Cortex of kidney (tissue), 1 donor: ENCODE data around the gene ID3.
"Not testable (repeated sequence)": the region's sequence is repeated elsewhere in the genome, so short reads cannot be mapped to it uniquely, and the experiment has no call there.

Source experiments
- DNase-seq: peaks from one replicate; lab custom pipeline; 2025; lab: John Stamatoyannopoulos, UW

Gene ID3

DNA sequence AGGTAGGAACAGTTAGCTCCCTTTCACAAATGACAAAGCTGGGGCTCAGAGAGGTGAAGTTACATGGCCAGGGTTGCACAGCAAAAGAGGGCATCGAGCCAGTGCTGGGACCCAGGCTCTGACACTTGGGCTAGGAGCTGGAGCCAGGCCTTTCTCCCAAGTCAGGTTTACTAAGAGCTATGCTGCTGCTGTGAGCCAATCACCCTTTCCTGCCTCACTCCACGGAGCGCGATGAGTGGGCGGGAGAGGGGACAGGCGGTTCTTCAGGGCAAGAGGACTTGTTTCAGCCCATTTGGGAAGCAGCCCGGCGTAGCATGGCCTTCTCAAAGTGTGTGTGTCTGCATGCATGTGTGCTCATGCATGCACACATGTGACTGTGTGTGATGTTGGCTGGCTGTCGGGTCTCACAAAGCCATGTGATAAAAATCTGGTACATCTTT is 10.6 kb downstream of the ID3 start:
- DNase-seq: no peak

DNA sequence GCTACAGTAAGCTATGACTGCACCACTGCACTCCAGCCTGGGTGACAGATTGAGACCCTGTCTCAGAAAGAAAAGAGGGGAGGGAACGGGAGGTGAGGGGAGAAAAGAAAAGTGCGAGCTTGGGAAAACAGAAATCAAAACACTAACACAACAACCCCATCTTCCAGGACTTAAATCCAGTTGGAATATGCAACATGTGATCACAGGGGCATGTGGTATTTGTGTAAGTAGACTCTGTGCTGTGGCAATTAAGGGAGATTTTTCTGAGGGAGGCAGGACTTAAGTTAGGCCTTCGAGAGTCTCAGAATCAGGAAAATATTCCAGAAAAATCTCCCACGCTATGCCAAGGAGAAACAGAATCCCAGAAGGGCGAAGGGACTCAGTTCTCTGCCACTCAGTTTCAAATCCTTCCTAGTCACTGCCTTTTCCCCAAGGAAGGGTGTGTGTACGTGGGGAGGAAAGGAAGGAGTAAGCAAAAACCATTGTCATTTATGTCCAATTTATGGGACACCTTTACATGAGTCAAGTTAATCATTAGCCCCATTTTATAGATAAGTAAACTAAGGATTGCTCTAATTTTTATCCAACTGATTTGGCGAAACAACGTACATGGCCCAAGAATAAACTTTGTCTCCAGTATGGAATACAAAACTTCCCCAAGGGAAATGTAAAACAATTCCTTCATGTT is 12.3 kb downstream of the ID3 start:
- no peak for DNase-seq

DNA sequence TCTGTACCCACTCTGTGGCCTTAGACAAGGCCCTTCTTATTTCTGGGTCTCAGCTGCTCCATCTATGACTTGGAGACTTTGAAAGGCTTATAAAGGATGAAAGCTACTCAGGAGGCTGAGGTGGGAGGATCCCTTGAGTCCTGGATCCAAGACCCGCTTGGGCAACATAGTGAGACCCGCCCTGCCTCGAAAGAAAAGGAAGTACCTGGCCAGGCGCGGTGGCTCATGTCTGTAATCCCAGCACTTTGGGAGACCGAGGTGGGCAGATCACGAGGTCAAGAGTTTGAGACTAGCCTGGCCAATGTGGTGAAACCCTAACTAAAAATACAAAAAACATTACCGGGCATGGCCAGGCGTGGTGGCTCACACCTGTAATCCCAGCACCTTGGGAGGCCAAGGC is 13.4 kb downstream of the ID3 start:
- no peak for DNase-seq

DNA sequence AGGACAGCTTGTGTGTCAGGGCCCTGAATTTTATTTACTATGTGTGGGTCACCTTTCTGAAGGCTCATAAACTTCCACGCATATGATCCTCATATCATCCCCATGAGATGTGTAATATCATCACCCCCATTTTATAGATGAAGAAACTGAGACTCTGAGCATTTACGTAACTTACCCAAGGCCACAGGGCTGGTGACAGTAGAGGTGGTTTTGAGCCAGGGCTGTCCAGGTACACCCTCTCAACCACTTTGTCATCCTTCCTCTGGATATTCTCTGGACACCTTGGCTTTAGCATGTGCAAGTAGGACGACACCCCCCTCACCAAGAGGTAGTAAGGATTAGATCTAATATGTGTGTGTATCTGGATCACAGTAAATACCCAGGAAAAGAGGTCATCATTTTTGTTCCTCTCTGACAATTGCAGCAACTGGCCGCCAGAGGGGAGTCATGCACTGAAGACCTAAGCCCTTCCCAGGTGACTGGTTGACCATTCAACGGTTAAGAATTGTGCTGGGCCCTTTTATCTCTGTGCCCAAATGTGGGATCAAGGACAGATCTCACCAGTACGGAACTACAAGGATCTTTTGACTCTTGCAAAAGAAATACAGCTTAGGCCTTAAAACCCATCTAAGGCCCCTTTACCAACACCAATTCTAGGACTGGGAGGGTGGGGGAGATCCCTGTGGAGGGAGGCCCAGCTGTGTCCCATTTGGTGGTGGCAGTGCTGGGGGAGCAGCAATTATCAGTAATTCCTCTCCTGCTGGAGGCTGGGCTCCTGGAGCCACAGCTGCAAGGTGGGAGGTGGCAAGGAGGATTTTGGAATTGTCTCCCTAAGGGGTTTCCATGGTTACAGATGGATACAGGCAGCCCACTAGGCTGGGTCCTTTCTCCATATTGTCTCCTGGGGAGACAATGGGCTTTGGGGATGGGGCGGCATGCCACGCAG is 14.6 kb downstream of the ID3 start:
- no peak for DNase-seq

DNA sequence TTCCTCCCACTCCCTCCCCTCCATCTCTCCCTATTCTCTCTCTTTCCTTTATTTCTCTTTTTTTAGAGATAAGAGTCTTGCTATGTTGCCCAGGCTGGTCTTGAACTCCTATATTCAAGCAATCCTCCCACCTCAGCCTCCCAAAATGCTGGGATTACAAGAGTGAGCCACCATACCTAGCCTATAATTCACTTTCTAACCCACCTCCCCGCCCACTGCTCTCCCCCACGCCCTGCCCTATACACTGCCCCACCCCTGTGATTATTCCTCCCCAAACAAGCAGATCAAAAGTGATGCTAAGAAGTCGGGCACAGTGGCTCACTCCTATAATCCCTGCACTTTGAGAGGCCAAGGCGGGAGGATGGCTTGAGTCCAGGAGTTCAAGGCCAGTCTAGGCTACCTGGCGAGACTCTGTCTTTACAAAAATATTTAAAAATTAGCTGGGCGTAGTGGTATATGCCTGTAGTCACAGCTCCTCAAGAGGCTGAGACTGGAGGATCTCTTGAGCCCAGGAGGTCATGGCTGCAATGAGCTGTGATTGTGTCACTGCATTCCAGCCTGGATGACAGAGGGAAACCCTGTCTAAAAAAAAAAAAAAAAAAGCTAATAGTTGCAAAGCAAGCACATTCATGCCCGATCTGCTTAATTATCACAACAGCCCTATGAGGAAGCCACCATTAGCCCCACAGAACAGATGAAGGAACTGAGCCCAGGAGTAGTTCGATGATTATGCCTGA is 15.4 kb downstream of the ID3 start:
- no peak for DNase-seq

DNA sequence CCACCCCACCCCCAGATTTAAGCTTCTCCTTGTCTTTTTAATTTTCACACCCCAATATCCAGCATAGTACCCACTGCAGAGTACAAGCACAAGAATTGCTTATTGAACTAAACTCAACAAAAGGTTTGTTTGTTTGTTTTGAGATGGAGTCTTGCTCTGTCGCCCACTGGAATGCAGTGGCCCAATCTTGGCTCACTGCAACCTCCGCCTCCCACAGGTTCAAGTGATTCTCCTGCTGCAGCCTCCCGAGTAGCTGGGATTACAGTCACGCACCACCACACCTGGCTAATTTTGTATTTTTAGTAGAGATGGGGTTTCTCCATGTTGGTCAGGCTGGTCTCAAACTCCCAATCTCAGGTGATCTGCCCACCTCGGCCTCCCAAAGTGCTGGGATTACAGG is 16.4 kb downstream of the ID3 start:
- not testable (repeated sequence) for DNase-seq

DNA sequence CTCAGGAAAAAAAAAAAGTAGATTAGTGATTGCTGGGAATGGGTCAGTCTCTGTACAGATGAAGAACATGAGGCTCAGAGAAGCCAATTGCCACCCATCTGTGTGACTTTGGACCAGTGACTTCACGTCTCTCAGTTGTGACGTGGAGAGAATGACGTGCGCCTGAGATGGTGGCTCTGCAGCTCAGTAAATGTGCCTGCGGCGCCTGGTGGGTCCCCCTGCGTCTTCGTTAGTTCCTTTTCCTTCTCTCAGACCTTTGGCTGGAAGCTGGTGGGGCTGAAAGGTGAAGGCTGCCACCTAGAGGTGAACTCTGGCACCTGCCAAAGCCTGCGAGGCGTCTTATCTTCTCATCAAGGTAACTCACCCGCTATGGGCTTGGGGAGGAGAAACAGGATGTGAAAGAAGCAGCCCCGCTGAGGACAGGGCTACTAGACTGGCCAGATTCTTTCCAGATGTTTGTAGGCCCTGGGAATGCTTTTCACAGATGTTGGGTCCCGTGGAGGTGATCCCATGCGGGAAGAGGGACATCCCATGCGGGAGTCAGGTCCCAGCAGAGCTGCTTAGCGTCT is 19.5 kb downstream of the ID3 start:
- DNase-seq: no peak

DNA sequence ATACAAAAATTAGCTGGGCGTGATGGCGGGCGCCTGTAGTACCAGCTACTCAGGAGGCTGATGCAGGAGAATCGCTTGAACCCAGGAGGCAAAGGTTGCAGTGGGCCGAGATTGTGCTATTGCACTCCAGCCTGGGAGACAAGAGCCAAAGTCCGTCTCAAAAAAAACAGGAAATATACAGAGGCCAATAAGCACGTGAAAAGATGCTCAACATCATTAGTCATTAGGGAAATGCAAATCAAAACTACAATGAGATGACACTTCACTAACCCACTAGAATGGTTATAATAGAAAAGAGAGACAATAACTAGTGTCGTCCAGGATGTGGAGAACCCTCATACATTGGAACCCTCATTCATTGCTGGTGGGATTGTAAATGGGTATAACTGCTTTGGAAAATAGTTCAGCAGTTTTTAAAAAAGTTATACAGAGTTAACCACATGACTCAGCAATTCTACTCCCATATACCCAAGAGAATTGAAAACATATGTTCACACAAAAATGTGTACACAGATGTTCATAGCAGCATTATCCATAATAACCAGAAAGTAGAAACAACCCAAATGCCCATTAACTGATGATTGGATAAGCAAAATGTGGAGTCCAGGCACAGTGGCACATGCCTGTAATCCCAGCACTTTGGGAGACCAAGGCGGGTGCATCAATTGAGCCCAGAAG is 21.9 kb downstream of the ID3 start:
- DNase-seq: no peak

DNA sequence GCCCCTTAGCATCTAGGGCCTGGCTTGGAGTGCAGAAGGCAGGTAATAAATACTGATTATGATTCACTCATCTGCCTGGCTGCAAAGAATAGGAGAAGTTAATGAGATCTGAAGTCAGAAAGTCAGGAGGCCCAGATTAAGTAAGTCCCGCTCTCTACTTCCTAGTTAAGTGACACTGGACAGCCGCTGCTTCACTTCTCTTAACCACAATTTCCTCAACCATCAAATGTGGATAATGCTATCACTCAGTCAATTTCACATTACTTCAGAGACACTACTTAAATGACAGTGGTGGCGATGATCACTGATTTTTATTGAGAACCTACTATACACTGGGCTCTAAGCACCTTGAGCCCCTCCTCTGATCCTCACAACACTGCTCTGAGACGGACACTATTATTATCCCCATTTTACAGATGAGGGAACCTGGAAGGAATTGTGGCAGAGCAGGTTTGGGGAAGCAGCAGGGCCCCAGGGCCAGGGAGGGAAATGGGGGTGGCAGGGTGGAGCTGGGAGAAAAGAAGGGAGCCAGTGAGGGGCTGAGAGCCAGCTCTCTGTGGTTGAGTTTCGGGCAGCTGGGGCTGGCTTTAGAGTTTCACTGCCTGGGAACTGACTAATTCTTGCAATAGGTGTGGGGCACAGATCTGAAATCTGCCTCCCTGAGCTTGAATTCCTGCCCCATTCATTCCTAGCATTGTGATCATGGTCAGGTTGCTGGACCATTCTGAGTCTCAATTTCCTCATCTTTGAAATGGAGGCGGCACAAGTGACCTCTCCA is 25.9 kb downstream of the ID3 start:
- DNase-seq: no peak

DNA sequence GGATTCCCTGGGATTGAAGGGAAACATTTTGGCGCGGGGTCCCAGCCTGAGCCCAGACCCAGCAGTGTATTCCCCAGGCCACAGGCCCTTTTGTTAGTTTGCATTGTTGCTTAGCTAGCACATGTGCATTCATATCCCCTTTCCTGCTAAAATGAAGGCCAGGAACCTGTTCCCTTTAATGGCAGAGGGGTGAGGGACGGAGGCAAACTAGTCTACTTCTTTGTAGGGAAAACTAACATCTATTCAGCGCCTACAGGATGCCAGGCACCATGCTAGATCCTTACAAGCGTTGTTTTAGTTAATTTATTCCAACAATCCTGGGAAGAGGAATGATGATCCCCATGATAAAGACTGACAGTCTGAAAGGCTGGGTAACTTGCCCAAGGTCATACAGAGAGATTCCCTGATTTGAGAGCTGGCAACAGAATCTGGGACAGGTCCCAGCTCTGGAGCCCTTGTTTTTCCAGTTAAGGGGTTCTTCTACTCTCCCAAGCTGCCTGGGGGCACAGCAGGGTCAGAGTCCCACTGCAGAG is 27.7 kb downstream of the ID3 start:
- no peak for DNase-seq

DNA sequence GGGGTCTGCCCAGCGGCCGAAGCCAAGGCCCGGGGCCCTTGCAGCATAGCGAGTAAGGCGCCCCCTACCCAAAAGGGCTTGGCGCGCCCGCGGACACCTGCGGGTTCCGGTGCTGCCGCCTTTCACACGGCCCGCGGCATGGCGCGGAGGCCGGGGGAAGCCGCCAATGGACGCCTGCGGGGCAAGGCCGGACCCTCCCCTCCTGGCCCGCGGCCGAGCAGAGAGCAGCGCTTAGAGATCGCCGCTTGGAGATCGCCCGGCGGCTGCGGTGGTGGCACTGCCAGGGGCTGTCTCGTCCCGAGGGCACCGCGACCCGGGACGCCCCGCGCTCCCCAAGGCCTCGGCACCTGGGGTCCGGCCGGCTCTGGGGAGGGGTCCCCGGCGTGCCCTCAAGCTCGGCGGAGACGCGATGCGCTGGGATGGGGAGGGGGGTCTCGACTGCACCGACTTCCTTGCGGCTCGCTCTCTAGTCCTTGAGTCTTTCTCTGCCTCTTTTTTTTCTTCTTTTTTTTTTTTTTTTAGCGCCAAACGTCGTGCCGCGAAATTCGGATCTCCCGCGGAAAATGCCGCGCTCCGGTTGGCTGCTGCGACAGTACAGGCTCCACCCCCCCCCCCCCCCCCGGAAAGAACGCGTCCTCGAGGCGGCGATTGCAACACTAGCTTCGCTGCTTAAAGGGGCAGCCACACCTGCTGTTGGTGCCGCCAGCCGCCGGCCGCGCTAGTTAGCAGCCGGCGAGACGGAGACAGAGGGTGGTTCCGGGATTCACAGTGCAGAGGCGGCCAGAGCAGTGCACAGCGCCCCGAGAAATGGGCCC is 28.3 kb downstream of the ID3 start, which contains the start of gene E2F2:
Gene E2F2 (minus strand): TSS at position 487 of the 815 bp plus-strand sequence. CDS start 440 bp downstream, at position 47.
- DNase-seq: no peak

DNA sequence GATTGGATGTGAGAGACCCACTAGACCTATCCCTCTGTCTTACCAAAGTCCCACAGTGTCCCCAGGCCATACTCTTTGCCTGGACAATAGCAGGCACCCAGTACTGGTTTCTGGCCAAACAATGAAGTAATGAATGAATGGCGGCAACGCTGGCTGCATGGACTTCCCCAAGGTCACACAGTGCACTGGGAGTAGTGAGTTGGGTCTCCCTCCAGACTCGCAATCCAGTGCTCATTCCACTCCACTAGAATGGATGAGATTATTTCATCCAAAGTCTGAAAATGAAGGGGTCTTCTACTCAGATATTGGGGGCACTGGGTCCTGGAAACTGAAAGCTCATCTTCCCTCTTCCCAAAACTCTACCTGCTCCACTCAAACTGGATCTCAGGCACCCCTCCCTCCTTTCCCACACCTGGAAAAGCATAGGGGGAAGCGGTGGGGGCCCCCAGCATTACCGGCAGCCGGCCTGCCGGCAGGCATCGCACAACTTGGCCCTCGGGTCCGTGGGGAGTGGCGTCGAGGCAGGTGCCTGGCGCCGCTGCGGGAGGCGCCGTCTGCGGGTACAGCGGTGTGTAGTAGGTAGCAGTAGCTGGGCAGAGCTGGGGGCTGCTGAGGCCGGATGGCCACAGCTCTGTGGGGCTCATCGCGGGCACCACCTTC is 29.1 kb downstream of the ID3 start:
- no peak for DNase-seq

DNA sequence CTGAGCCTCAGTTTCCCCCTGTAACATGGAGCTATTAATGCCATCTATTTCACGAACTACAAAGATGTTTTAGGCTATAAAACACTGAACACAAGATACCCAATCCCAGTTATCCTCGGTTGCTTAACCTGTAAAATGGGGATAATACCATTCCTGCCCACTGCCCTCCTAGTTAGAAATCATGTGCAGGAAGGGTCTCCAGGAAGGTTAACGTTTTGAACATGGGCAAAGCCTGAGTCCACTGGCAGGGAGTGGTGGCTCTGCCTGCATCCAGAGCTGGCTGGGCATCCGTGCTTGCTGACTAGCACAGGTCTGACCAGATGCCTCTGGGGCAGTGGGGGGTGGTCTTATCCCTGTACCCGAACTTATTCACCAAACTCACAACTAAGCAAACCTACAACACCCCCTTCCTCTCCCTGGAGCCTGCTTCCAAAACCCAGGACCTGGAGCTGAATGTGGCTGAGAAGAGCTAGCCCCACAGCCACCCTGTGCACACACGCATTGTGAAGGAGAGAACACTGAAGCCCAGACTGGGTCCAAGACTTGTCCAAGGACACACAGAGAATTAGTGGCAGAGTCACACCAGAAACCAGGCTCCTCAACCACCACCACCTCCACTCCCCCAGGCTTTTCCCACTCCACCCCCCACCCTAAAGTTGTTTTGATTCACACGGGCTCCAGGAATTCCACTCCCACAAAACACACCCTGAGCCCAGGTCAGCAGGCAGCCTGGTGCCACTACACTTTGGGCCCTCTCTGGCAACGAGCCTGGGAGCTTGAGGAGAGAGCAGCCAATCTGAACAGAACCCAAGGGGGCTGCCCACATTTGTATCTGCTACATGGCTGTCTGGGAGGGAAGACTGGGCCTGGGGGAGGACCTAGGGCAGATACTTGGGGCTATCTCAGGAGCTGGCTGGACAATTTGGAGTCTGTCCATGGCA is 29.9 kb downstream of the ID3 start:
- no peak for DNase-seq

DNA sequence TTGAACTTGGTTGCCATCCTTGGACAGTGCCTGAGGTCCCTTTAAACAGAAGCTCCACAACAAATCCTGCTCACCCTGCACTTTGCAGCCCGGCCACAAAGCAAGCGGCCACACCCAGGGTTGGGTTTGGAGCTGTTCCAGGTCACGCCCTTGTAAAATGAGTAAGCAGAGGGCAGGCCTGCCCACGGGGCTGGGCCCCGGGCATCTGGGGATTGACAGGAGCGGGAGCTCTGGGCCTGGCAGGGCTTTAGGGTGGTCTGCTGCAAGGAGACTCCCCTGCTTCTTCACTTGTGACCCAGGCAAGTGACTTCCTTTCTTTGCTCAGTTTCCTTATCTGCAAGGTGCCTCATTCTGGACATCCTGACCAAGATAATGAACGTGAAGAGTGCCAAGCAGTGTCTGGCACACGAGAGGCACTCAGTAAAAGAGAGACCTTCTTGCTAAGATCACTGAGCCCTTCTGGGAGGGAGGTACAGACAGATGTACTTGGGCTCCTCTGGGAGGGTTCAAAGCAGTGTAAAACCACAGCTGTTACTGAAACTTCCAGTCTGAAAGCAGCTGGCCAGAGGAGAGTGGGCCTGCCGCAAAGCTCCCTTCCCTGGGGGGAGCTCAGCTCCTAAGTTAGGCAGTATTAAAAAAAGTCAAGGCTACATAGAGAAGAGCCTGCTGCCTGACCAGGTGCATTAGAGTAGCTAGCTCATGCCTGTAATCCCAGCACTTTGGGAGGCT is 30.9 kb downstream of the ID3 start:
- no peak for DNase-seq

DNA sequence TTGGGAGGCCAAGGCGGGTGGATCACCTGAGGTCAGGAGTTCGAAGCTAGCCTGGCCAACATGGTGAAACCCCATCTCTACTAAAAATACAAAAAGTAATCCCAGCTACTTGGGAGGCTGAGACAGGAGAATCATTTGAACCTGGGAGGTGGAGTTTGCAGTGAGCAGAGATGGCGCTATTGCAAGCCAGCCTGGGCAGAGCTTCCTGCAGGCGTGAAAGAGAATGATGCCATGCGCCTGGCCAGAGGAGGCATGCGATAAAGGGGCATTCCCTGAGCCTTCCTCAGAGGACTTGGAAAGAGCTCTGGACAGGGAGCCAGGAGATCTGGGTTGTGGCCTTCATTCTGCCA is 31.4 kb downstream of the ID3 start:
- DNase-seq: no peak

DNA sequence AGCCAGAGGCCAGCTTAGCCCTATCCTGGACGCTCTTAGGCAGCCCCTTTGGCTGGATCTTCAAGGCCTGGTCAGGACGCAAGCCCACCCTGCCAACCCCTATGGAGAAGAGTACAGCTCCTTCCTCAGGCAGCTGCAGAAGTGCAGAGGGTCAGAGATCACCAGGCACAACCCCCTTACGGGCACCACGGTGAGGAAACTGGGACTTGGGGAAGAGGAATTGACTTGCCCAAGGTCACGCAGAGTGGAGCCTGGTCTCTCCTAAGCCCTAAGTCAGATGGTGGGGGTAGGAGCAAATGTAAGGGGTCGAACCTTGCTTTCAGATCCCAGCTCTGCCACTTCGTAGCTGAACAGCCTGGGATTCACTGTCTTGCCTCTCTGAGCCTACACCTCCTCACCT is 31.9 kb downstream of the ID3 start:
- DNase-seq: no peak

DNA sequence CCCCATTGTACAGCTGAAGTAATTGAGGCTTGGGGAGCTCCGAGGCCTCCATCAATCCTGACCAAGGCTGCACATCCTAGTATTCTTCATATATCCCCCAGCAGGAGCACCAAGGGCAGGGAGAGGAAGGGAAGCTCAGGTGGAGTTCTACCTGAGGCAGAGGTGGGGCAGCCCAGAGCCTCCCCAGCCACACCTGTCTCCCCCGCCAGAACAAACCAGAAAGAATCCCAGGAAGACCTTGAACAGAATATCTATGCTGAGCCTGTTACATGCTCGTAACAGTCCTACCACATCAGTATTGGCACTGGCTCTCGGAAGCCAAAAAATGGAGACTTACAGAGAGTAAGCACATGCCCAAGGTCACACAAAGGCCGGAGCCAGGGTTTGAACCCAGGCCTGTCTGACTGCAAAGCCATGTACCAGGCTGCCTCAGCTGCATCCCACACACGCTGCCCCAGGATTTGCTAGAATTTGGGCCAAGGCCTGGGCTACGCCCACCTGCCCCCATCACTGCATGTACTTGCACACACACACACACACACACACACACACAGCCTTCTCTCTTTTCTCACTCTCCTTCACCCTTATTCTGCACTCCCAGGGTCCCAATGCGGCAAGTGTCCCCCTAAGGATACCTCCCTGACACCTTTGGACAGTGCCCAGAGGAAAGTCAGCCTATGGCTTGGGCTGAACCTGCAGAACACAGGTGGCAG is 32.8 kb downstream of the ID3 start:
- no peak for DNase-seq
